Neural cell (in vitro differentiated cells): ENCODE data around the gene SLC35B2.

Experiments used
- CTCF ChIP-seq: fragments of 450-650 bp; IDR thresholded peaks from 2 replicates; pipeline ENCODE4 v1.5.1; 2014; ENCODE audit warnings: antibody characterized with exemption, mild to moderate bottlenecking, moderate library complexity; ENCODE audit not compliant: poor library complexity, severe bottlenecking
- EP300 ChIP-seq: fragments of 450-650 bp; conservative IDR thresholded peaks from 2 replicates; pipeline ENCODE4 v1.6.1; 2014; ENCODE audit warnings: antibody characterized with exemption, mild to moderate bottlenecking, moderate library complexity; ENCODE audit not compliant: poor library complexity, severe bottlenecking
- EZH2 ChIP-seq: fragments of 200-600, 300-800 bp; shearing (Covaris generic), sonication (generic); IDR thresholded peaks from 2 replicates; pipeline ENCODE4 v1.6.1; 2014; ENCODE audit warnings: antibody characterized with exemption, low read length, borderline replicate concordance, mild to moderate bottlenecking; ENCODE audit not compliant: insufficient read depth, poor library complexity, severe bottlenecking
- MXI1 ChIP-seq: fragments of 450-650 bp; conservative IDR thresholded peaks from 2 replicates; pipeline ENCODE4 v1.6.1; 2014; ENCODE audit warnings: antibody characterized with exemption, mild to moderate bottlenecking; ENCODE audit not compliant: poor library complexity, severe bottlenecking
- RAD21 ChIP-seq: fragments of 450-650 bp; conservative IDR thresholded peaks from 2 replicates; pipeline ENCODE4 v1.6.1; 2014; ENCODE audit warnings: antibody characterized with exemption, mild to moderate bottlenecking, moderate library complexity
- TAF1 ChIP-seq: IDR thresholded peaks from 2 replicates; pipeline ENCODE4 v1.6.1; 2012; ENCODE audit warnings: low read depth

DNA sequence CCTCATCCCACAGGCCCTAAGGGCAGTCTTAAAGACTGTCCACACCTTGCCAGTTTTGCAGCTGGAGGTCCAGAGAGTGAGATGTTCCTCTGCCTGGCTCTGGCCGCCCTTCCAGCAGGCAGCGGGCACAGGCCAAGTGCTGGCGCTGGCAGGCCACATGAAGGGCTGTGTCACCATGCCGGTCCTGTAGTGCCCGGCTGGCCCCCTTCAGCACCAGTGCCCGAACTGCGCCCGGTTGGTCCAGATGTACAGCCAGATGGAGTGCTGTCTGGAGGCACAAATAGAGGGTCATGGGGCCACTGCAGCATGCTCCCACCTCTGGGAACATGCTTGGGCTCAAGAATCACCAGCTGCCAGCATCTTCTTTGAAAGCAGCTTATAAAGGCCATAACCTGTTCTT is 4.3 kb upstream of the SLC35B2 start:
- no peak for TF ChIP-seq CTCF
- no peak for TF ChIP-seq TAF1
- no peak for TF ChIP-seq EZH2
- TF ChIP-seq EP300: no peak
- no peak for TF ChIP-seq MXI1
- TF ChIP-seq RAD21: no peak
